Stomach (tissue), 9 donors: ENCODE results near the gene TP53TG5. TPM values are rescaled to one million over a fixed set of nuclear protein-coding genes. Genes with fewer than 3 reads are reported as not detected.
A peak's percentile ranks its signal among the peaks of the same experiment; 100 is the strongest.

Source experiments
- DNase-seq, 2 donors: peaks; one replicate each; pipeline versions ENCODE4 v3.0.0 to v3.0.0-alpha.2; 2013 to 2019
- H3K27ac ChIP-seq, 5 donors: fragments of 200-600 bp in 4 of 5; sonication (generic) in 4 of 5; one replicate each; pipeline ENCODE4 v1.5.1; 2013 to 2019; ENCODE audit warnings: mild to moderate bottlenecking in 1 of 5, moderate library complexity in 1 of 5
- H3K27me3 ChIP-seq, 3 donors: fragments of 200-600 bp; sonication (generic); one replicate each; pipeline ENCODE4 v1.5.1; 2017 to 2019; ENCODE audit warnings: mixed run types in 1 of 3
- H3K36me3 ChIP-seq, 4 donors: fragments of 200-600 bp; sonication (generic); 1 replicate in 3 of 4; 2 replicates in 1 of 4; pipeline ENCODE4 v1.5.1; 2016 to 2019
- H3K4me1 ChIP-seq, 4 donors: fragments of 200-600 bp; sonication (generic); one replicate each; pipeline ENCODE4 v1.5.1; 2016 to 2019
- H3K4me3 ChIP-seq, 4 donors: fragments of 200-600 bp; sonication (generic) in 3 of 4; one replicate each; pipeline ENCODE4 v1.5.1; 2016 to 2019; ENCODE audit warnings: mild to moderate bottlenecking in 1 of 4
- H3K9me3 ChIP-seq, 4 donors: fragments of 200-600 bp; sonication (generic); one replicate each; pipeline ENCODE4 v1.5.1; 2016 to 2019
- CTCF ChIP-seq, 7 experiments: fragments of 450-650 bp in 4 of 7; fragments of 200-600 bp in 3 of 7; sonication (generic) in 3 of 7; IDR thresholded peaks; one replicate each; pipeline ENCODE4 v1.5.1; 2016 to 2019; ENCODE audit warnings: antibody characterized with exemption in 7 of 7, control low read depth in 2 of 7, mild to moderate bottlenecking in 1 of 7
- EP300 ChIP-seq: sonication (generic); formaldehyde crosslinking; IDR thresholded peaks from one replicate; pipeline ENCODE4 v1.6.1; 2017; ENCODE audit warnings: antibody characterized with exemption
- POLR2A ChIP-seq, 4 donors: fragments of 450-650 bp; IDR thresholded peaks; one replicate each; pipeline ENCODE4 v1.6.1; 2016; ENCODE audit warnings: antibody characterized with exemption in 4 of 4, control low read depth in 2 of 4, mild to moderate bottlenecking in 1 of 4, moderate library complexity in 1 of 4
- POLR2AphosphoS5 ChIP-seq, 3 donors: sonication (generic); formaldehyde crosslinking; IDR thresholded peaks; one replicate each; pipeline ENCODE4 v1.6.1; 2016; ENCODE audit warnings: antibody characterized with exemption in 3 of 3
- WGBS, 5 donors: extraction: QIAGEN DNeasy Blood & Tissue Kit in 3 of 5; methylation state at CpG; one replicate each; pipeline versions ENCODE4 v1.1.5 to v1.1.7; 2013 to 2018; 5-methylcytosine and 5-hydroxymethylcytosine counted together
- intact Hi-C: fragments of 100-400 bp; cut with DNase I; formaldehyde crosslinking; loops from one replicate; pipeline ENCODE4 v1.15.1; 2023; ENCODE audit warnings: low total_unique reads
- polyA plus RNA-seq, 3 donors: library from polyadenylated mRNA; stranded (reverse); fragments of 200-250 nt; gene quantifications; one replicate each; pipeline ENCODE4 v1.2.3, GENCODE V29; 2013
- small RNA-seq, 4 donors: library from RNA; depleted of rRNA; stranded (forward); fragments of <200 nt; gene quantifications; one replicate each; pipeline ENCODE3, GENCODE V24; 2016
- total RNA-seq, 5 donors: library from RNA; depleted of rRNA; stranded (reverse); fragments of >200 nt; gene quantifications; one replicate each; pipeline versions ENCODE4 v1.1.0 to v1.2.3, GENCODE V29; 2014 to 2016
- donor health status: healthy with polysubstance abuse.
- donor health status: Bipolar disorder and iron deficiency.
- donor health status: healthy.

Gene TP53TG5
- total and polyA plus RNA-seq, 8 donors = 0.12 to 0.33 TPM; not detected in 6

GRCh38 chr20:45322952-45323383, 55.2 kb downstream of the TP53TG5 start:
- Histone ChIP-seq H3K27ac (peak overlapping the region in 3 of 5 donors; percentile 31 to 62 (median 53)), H3K27me3 (peaks cover 0 to 2% (median 0%) of the 10 kb centered on the region in 3 donors), H3K9me3 (no peaks in the 10 kb centered on the region), H3K4me3 (no peak overlapping the region), H3K36me3 (peaks cover 21 to 37% (median 35%) of the 10 kb centered on the region in 4 donors), H3K4me1 (peaks cover 3 to 41% (median 7%) of the 10 kb centered on the region in 4 donors)
- TF ChIP-seq EP300 (no peak), POLR2A (IDR thresholded peaks at IDR 0.05) (no peak), POLR2AphosphoS5 (IDR thresholded peaks at IDR 0.05) (peak in 1 of 3 donors; percentile 44), CTCF (IDR thresholded peaks at IDR 0.05) (peak in 4 of 7 experiments; percentile 16 to 58 (median 22))
- peak; percentile 70 to 74 for DNase-seq
- intact Hi-C loops = no loop called here
- 38 to 48% (median 42%) methylated on average over 6 to 7 of the region's 7 CpGs for WGBS, 5 donors

Small RNAs within 50 kb of the gene (small RNA-seq; reads per million reads assigned to genes)
- 0 to 0.31 (median 0) reads per million in 4 donors for gene MIR6812

Other genes starting within 250 kb of the TP53TG5 start
- gene PI3, start 203.4 kb downstream of the TP53TG5 start, total RNA-seq = 10 to 100 TPM in 1 of 5 donors, 1 to 10 TPM in 2, not detected in 2; 1.6 to 90.4 (median 2.3) TPM
- gene PI3, start 203.4 kb downstream of the TP53TG5 start, polyA plus RNA-seq = 100 to 1,000 TPM in 1 of 3 donors, 10 to 100 TPM in 1, 1 to 10 TPM in 1; 4.0 to 172 (median 38.3) TPM
- gene SEMG1, start 171.3 kb downstream of the TP53TG5 start, total RNA-seq = not detected
- gene SEMG1, start 171.3 kb downstream of the TP53TG5 start, polyA plus RNA-seq = not detected
- not detected for gene SEMG2, start 157.0 kb downstream of the TP53TG5 start, total RNA-seq
- gene SEMG2, start 157.0 kb downstream of the TP53TG5 start, polyA plus RNA-seq = not detected
- 100 to 1,000 TPM in 3 of 5 donors, 10 to 100 TPM in 1, 1 to 10 TPM in 1; 9.7 to 276 (median 127) TPM for gene SLPI, start 123.8 kb downstream of the TP53TG5 start, total RNA-seq
- gene SLPI, start 123.8 kb downstream of the TP53TG5 start, polyA plus RNA-seq = 100 to 1,000 TPM in 2 of 3 donors, 10 to 100 TPM in 1; 42.8 to 420 (median 150) TPM
- gene RBPJL, start 71.5 kb downstream of the TP53TG5 start, total RNA-seq = 1 to 10 TPM in 1 of 5 donors, not detected in 4; 2.2 TPM
- gene RBPJL, start 71.5 kb downstream of the TP53TG5 start, polyA plus RNA-seq = 10 to 100 TPM in 1 of 3 donors, 1 to 10 TPM in 2; 2.7 to 10.4 (median 4.1) TPM
- under 1 TPM in 1 of 5 donors, not detected in 4; 0.37 TPM for gene MATN4, start 70.0 kb downstream of the TP53TG5 start, total RNA-seq
- under 1 TPM in 2 of 3 donors, not detected in 1; 0.25 to 0.30 TPM for gene MATN4, start 70.0 kb downstream of the TP53TG5 start, polyA plus RNA-seq
- gene SDC4, start 29.9 kb downstream of the TP53TG5 start, total RNA-seq = 100 to 1,000 TPM in 2 of 5 donors, 10 to 100 TPM in 3; 27.4 to 343 (median 81.4) TPM
- gene SDC4, start 29.9 kb downstream of the TP53TG5 start, polyA plus RNA-seq = 10 to 100 TPM; 29.6 to 97.3 (median 78.8) TPM
- 100 to 1,000 TPM in 1 of 5 donors, 10 to 100 TPM in 4; 16.0 to 119 (median 25.1) TPM for gene SYS1, start 15.2 kb downstream of the TP53TG5 start, total RNA-seq
- 10 to 100 TPM; 11.2 to 19.7 (median 18.8) TPM for gene SYS1, start 15.2 kb downstream of the TP53TG5 start, polyA plus RNA-seq
- 100 to 1,000 TPM in 1 of 5 donors, 10 to 100 TPM in 4; 10.6 to 131 (median 51.3) TPM for gene DBNDD2, start 30.0 kb upstream of the TP53TG5 start, total RNA-seq
- 10 to 100 TPM; 55.6 to 90.7 (median 77.6) TPM for gene DBNDD2, start 30.0 kb upstream of the TP53TG5 start, polyA plus RNA-seq
- 100 to 1,000 TPM in 2 of 5 donors, 10 to 100 TPM in 3; 22.6 to 137 (median 87.2) TPM for gene PIGT, start 37.8 kb upstream of the TP53TG5 start, total RNA-seq
- gene PIGT, start 37.8 kb upstream of the TP53TG5 start, polyA plus RNA-seq = 10 to 100 TPM; 30.5 to 72.5 (median 45.0) TPM
- 10 to 100 TPM in 2 of 5 donors, 1 to 10 TPM in 2, not detected in 1; 2.2 to 82.8 (median 37.6) TPM for gene WFDC2, start 91.4 kb upstream of the TP53TG5 start, total RNA-seq
- gene WFDC2, start 91.4 kb upstream of the TP53TG5 start, polyA plus RNA-seq = 10 to 100 TPM in 2 of 3 donors, 1 to 10 TPM in 1; 6.4 to 57.7 (median 49.0) TPM
- gene SPINT3, start 137.3 kb upstream of the TP53TG5 start, total RNA-seq = not detected
- gene SPINT3, start 137.3 kb upstream of the TP53TG5 start, polyA plus RNA-seq = not detected
- gene WFDC6, start 161.2 kb upstream of the TP53TG5 start, total RNA-seq = not detected
- not detected for gene WFDC6, start 161.2 kb upstream of the TP53TG5 start, polyA plus RNA-seq
- not detected for gene EPPIN, start 169.1 kb upstream of the TP53TG5 start, total RNA-seq
- not detected for gene EPPIN, start 169.1 kb upstream of the TP53TG5 start, polyA plus RNA-seq
- not detected for gene WFDC8, start 201.0 kb upstream of the TP53TG5 start, total RNA-seq
- not detected for gene WFDC8, start 201.0 kb upstream of the TP53TG5 start, polyA plus RNA-seq